ENCODE results near the gene DCST2. TPM values are rescaled to one million over a fixed set of nuclear protein-coding genes. Genes with fewer than 3 reads are reported as not detected.

The DCST2 gene
- polyA plus RNA-seq, 2 of the 4 experiments (the other 2 are of a cell fraction): 0.23 to 1.0 TPM

DNA sequence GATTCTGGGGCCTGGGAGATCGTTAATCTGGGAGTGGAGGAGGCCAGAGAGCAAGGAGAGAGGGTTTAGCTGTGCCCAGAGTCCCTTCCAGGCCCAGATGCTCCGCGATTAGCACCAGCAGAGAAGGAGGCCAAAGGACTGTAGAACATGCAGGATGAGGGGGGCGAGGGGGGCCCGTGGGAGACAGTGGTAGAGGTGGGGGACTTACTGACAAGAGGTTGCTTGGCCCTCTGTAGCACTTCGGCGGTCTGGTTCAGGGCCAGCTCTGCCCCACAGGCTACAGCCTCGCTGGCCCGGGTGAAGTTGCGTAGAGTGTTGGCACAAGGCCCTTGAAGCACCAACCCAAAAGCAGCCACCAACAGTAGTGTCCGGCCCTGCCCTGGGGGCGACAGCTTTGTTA is 695 bp downstream of the DCST2 start:
- no peak for FAIRE-seq
- no peak for DNase-seq (ENCODE audit: low read depth in 1 of 2, low spot score in 1 of 2)
- no peak for ATAC-seq
- ChIA-PET POLR2A (no interaction called here), CTCF (interaction anchor here (1.8 kb wide), 1 partner anchor 52 kb away, joined by 6 read pairs; no protein-coding TSS in a partner anchor)
- no peak overlapping the region for H3K4me3 ChIP-seq
- TF ChIP-seq, protein P1, sequence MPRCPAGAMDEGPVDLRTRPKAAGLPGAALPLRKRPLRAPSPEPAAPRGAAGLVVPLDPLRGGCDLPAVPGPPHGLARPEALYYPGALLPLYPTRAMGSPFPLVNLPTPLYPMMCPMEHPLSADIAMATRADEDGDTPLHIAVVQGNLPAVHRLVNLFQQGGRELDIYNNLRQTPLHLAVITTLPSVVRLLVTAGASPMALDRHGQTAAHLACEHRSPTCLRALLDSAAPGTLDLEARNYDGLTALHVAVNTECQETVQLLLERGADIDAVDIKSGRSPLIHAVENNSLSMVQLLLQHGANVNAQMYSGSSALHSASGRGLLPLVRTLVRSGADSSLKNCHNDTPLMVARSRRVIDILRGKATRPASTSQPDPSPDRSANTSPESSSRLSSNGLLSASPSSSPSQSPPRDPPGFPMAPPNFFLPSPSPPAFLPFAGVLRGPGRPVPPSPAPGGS (IDR thresholded peaks at IDR 0.05): no peak
- TF ChIP-seq SREBF2 (IDR thresholded peaks at IDR 0.05): no peak
- no peak for TF ChIP-seq JUNB (IDR thresholded peaks at IDR 0.05)
- no peak for TF ChIP-seq E2F6 (IDR thresholded peaks at IDR 0.05; ENCODE audit: borderline replicate concordance, low read depth)
- TF ChIP-seq, protein P2, sequence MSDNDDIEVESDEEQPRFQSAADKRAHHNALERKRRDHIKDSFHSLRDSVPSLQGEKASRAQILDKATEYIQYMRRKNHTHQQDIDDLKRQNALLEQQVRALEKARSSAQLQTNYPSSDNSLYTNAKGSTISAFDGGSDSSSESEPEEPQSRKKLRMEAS (IDR thresholded peaks at IDR 0.05): no peak
- TF ChIP-seq RCOR1 (IDR thresholded peaks at IDR 0.05; ENCODE audit: low read depth, low read length): no peak
- no peak for TF ChIP-seq ZFP36 (IDR thresholded peaks at IDR 0.05; ENCODE audit: borderline replicate concordance, partially characterized antibody)
- TF ChIP-seq ZSCAN20 (CRISPR knock-in tag; IDR thresholded peaks at IDR 0.05): no peak
- no peak for TF ChIP-seq NPAS2 (CRISPR knock-in tag; IDR thresholded peaks at IDR 0.05; ENCODE audit: borderline replicate concordance)
- TF ChIP-seq NFE2L2 (conservative IDR thresholded peaks at IDR 0.05; ENCODE audit: low read length): no peak
- no peak for TF ChIP-seq EP300 (IDR thresholded peaks at IDR 0.05)
- TF ChIP-seq POLR2A (IDR thresholded peaks at IDR 0.05; ENCODE audit: low read length): no peak
- no peak for TF ChIP-seq CEBPB (IDR thresholded peaks at IDR 0.05)
- TF ChIP-seq HES2 (IDR thresholded peaks at IDR 0.05): no peak
- TF ChIP-seq KDM5A (IDR thresholded peaks at IDR 0.05): no peak
- TF ChIP-seq HEYL (CRISPR knock-in tag; IDR thresholded peaks at IDR 0.05): no peak
- no peaks in the 10 kb centered on the region for H3K9me3 ChIP-seq
- 76% methylated on average over 12 of the region's 12 CpGs for WGBS (ENCODE audit: missing lambda C conversion rate)
- H3K4me2 ChIP-seq: no peak overlapping the region
- H3K4me1 ChIP-seq: peaks cover 2% of the 10 kb centered on the region
- H3K27ac ChIP-seq: no peak overlapping the region

DNA sequence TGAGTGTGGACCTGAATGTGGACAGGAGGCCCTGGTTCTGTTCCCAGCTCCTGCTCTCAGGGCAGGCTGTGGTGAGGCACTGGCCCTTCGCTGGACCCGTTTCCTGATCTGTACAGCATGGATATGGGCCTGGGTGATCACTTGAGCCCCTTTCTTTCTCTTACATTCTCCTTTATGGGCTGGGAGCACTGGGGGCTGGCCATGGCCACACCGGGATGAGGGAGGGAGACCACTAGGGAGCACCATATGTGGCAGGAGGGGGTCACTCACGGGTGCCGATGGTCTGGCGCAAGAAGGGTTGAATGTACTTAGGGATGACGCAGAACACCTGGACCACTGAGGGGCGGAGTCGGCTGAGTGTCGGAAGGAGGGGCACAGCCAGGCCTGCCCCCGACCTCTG is 2.7 kb downstream of the DCST2 start:
- ChIA-PET CTCF (no interaction called here), POLR2A (interaction anchor here (0.6 kb wide), 1 partner anchor 339 kb away, joined by 3 read pairs; no protein-coding TSS in a partner anchor)
- Histone ChIP-seq H3K9me3 (no peaks in the 10 kb centered on the region), H3K4me3 (no peak overlapping the region), H3K4me2 (no peak overlapping the region), H3K4me1 (peaks cover 14% of the 10 kb centered on the region), H3K27ac (no peak overlapping the region)
- WGBS (ENCODE audit: missing lambda C conversion rate): 89% methylated on average over 11 of the region's 11 CpGs
- TF ChIP-seq, protein P2 (IDR thresholded peaks at IDR 0.05): no peak
- TF ChIP-seq EHF (CRISPR knock-in tag; IDR thresholded peaks at IDR 0.05): no peak
- ATAC-seq: peak in 1 of 2 experiments; percentile 4; a peak in 1 of 6 replicates
- no peak for FAIRE-seq
- no peak for DNase-seq (ENCODE audit: low read depth in 1 of 2, low spot score in 1 of 2)

GRCh38 chr1:155030243-155030795 is 3.3 kb downstream of the DCST2 start:
- ChIA-PET POLR2A (no interaction called here), CTCF (interaction anchor here (0.9 kb wide), 1 partner anchor 55 kb away, joined by 5 read pairs; no protein-coding TSS in a partner anchor)
- no peak for DNase-seq (ENCODE audit: low read depth in 1 of 2, low spot score in 1 of 2)
- H3K4me3 ChIP-seq: no peak overlapping the region
- ATAC-seq: peak in 1 of 2 experiments; percentile 9; a peak in 1 of 6 replicates
- H3K27ac ChIP-seq: no peak overlapping the region; a peak in 1 of 6 replicates
- 73% methylated on average over 14 of the region's 15 CpGs for WGBS (ENCODE audit: missing lambda C conversion rate)
- no peaks in the 10 kb centered on the region for H3K9me3 ChIP-seq
- TF ChIP-seq ZC3H11A (IDR thresholded peaks at IDR 0.05): no peak
- no peak for TF ChIP-seq RNF2 (IDR thresholded peaks at IDR 0.05; ENCODE audit: borderline replicate concordance, low read depth)
- no peak for TF ChIP-seq EHF (CRISPR knock-in tag; IDR thresholded peaks at IDR 0.05)
- no peak for TF ChIP-seq ZSCAN20 (CRISPR knock-in tag; IDR thresholded peaks at IDR 0.05)
- TF ChIP-seq CBX2 (IDR thresholded peaks at IDR 0.05; ENCODE audit: borderline replicate concordance, low read depth): no peak
- no peak overlapping the region for H3K4me2 ChIP-seq
- FAIRE-seq: no peak
- peaks cover 20% of the 10 kb centered on the region for H3K4me1 ChIP-seq

Measured in A549 (cell line).